Activated T-helper 1 cell treated with anti-CD3 and anti-CD28 coated beads, Interleukin-12 subunit alpha, Interleukin-12 subunit beta, Interleukin-2, Interleukin-4 antibody, amounts not matched to agents 30 ng/mL and 10 ng/mL and 1 ng/mL, durations not matched to agents 14 hours and 24 hours and 36 hours (primary cell): ENCODE data around the gene WDFY1. TPM values are rescaled to one million over a fixed set of nuclear protein-coding genes. Genes with fewer than 3 reads are reported as not detected.

Experiments
- DNase-seq: peaks from one replicate; pipeline ENCODE4 v3.0.0; 2021; ENCODE audit warnings: low spot score
- H3K27ac Mint-ChIP-seq: one replicate; pipeline ENCODE4 v1.8.0; 2021; ENCODE audit warnings: mild to moderate bottlenecking, mixed read lengths
- H3K27me3 Mint-ChIP-seq: one replicate; pipeline ENCODE4 v1.8.0; 2022; ENCODE audit warnings: mild to moderate bottlenecking, moderate library complexity, mixed read lengths; ENCODE audit not compliant: insufficient read depth
- H3K36me3 Mint-ChIP-seq: one replicate; pipeline ENCODE4 v1.8.0; 2021; ENCODE audit warnings: low read depth, mixed read lengths
- H3K4me1 Mint-ChIP-seq: one replicate; pipeline ENCODE4 v1.8.0; 2021; ENCODE audit warnings: low read depth, mixed read lengths
- H3K4me3 Mint-ChIP-seq: one replicate; pipeline ENCODE4 v1.8.0; 2021; ENCODE audit warnings: mild to moderate bottlenecking, moderate library complexity, mixed read lengths
- H3K9me3 Mint-ChIP-seq: one replicate; pipeline ENCODE4 v1.8.0; 2021; ENCODE audit warnings: mixed read lengths
- intact Hi-C: fragments of 100-400 bp; cut with micrococcal nuclease; formaldehyde crosslinking; loops from one replicate; pipeline ENCODE4 v1.15.1; 2024
- total RNA-seq: library from RNA; stranded (reverse); gene quantifications from 2 replicates; pipeline ENCODE4 v1.2.3, GENCODE V29; 2022

Gene WDFY1
- total RNA-seq, 1 donor from 2014 or later: 21.8 TPM

DNA sequence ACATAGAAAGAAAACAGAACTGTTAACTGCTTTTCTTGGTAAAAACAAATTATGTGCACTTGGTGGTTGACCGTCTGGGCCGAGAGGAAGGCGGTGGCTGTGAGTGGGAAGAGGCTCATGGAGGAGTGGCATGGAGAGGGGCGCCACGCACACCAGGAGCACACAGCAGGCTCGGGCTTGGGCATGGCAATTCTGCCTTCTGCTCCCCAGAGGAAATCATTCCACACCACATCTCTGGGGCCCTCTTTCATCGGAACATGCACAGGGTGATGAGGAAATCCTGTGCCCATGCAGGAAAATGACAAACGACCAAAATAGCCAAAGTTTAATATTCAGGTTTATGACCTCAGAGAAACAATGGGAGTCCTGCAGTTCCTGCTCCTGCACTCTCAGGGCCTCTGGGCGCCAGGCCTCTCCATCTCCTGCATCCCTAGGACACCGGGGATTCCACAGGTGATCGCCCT, 26.4 kb downstream of the WDFY1 start:
- no peak overlapping the region for H3K4me3 Mint-ChIP-seq
- H3K36me3 Mint-ChIP-seq: peaks cover 19% of the 10 kb centered on the region
- no peak for DNase-seq
- H3K4me1 Mint-ChIP-seq: peaks cover 9% of the 10 kb centered on the region
- intact Hi-C loops: no loop called here
- no peak overlapping the region for H3K27ac Mint-ChIP-seq
- no peaks in the 10 kb centered on the region for H3K9me3 Mint-ChIP-seq
- no peaks in the 10 kb centered on the region for H3K27me3 Mint-ChIP-seq

DNA sequence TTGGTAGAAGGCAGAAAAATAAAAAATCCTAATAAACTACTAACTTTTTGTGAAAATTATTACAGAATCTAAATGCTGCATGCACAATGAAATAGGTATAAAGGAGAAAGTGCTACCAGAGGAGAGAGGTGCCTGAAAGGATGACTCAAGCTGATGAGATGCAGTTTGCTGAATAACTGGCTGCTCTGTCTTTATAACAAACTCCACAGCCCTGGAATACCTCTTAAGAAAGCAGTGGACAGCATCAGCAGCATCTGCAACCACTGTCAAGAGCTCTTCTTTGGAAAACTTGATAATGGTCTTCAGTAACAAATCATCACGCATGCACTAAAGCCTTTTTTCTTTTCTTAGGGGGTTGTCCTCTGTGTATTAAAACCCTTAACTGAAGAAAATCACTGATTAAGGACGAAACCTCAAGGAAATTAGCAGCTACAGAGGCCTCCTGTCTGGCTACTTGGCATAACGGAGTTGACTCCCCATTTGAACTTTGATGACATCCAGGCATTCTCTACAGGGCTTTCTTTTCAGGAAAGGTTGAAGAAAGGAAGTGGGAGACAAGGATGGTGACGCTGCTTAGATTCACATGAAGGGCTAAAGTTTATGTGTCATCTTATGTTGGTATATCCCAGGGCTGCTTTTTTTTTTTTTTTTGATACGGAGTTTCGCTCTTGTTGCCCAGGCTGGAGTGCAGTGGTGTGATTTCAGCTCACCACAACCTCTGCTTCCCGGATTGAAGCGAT, 28.8 kb downstream of the WDFY1 start:
- Mint-ChIP-seq H3K27ac (no peak overlapping the region), H3K4me1 (peaks cover 8% of the 10 kb centered on the region), H3K36me3 (peaks cover 22% of the 10 kb centered on the region), H3K9me3 (no peaks in the 10 kb centered on the region), H3K27me3 (no peaks in the 10 kb centered on the region), H3K4me3 (no peak overlapping the region)
- DNase-seq: no peak
- intact Hi-C loops: no loop called here

DNA sequence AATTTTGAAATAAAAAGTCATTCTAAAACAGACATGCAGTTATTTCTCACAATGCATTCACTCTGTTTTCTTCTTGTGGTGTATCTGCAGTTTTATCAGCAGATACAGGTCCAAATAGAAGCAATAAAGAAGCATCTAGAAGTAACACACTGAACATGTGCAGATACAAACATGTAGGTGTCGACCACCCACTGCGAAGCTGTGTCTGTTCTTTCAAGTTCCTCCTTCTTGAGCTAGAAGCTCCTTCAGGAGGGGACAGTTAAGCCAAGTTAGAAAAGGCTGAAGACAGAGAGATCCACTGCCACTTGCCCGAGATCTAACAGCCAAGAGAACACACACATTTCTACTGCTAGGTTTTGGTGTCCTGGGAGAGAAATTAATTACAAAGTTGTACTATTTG, 30.1 kb downstream of the WDFY1 start:
- H3K27me3 Mint-ChIP-seq: no peaks in the 10 kb centered on the region
- H3K4me3 Mint-ChIP-seq: no peak overlapping the region
- no peaks in the 10 kb centered on the region for H3K9me3 Mint-ChIP-seq
- peaks cover 4% of the 10 kb centered on the region for H3K4me1 Mint-ChIP-seq
- H3K27ac Mint-ChIP-seq: no peak overlapping the region
- DNase-seq: no peak
- H3K36me3 Mint-ChIP-seq: peaks cover 24% of the 10 kb centered on the region
- intact Hi-C loops: no loop called here

DNA sequence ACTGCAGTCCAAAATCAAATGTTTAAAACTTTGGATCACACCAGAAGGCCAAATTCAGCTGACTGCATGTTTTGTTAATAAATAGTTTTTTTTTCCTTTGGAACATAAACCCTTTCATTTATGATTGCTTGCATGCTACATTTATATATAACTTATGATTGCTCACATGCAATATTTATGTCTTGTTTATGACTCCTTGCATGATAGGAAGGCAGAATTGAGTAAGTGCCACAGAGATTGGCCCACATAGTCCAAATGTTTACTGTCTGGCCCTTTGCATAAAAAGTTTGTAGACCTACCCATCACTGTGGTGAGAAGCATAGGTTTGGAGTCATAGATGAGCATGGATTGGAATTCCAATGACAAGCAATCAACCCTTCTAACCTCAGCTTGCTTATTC, 30.8 kb downstream of the WDFY1 start:
- no peak for DNase-seq
- Mint-ChIP-seq H3K36me3 (peaks cover 24% of the 10 kb centered on the region), H3K9me3 (no peaks in the 10 kb centered on the region), H3K4me1 (peaks cover 4% of the 10 kb centered on the region), H3K27me3 (no peaks in the 10 kb centered on the region), H3K27ac (no peak overlapping the region), H3K4me3 (no peak overlapping the region)
- intact Hi-C loops: no loop called here

DNA sequence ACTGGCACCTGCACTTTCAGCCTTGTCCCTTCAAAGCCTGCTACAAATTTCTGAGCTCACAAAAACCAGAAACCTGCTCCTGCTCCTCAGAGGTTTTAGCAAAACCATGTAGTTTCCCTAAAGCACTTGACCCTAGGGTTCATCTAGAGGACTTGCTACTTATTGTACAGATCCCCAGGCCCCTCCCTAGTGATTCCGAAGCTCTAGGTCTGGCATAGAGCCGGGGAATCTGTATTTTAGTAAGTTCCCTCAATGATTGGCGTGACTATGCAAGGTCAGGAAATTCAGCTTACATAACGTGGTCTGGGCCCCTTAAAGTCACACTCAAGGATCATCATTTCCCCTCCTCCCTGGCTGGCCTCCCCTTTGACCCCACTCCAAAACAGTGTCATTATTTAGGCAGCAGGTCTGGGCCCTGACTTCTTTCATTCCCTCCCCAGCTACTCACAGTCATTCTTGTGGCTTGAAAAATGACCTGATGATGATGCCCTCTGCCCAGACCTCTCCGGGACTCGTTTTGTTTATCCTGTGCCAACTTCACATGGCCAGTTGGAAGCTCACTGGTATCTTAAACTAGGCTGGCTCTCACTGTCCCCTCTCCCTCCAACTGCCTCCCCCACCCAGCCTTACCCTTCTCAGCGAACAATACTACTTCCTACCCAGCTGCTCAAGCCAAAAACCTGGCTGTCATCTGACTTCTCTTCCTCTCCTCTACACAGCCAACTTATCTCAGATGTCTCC, 36.0 kb downstream of the WDFY1 start:
- H3K27me3 Mint-ChIP-seq: no peaks in the 10 kb centered on the region
- H3K36me3 Mint-ChIP-seq: peaks cover 17% of the 10 kb centered on the region
- intact Hi-C loops: no loop called here
- no peak overlapping the region for H3K4me3 Mint-ChIP-seq
- H3K4me1 Mint-ChIP-seq: no peaks in the 10 kb centered on the region
- H3K27ac Mint-ChIP-seq: no peak overlapping the region
- H3K9me3 Mint-ChIP-seq: no peaks in the 10 kb centered on the region
- DNase-seq: no peak

DNA sequence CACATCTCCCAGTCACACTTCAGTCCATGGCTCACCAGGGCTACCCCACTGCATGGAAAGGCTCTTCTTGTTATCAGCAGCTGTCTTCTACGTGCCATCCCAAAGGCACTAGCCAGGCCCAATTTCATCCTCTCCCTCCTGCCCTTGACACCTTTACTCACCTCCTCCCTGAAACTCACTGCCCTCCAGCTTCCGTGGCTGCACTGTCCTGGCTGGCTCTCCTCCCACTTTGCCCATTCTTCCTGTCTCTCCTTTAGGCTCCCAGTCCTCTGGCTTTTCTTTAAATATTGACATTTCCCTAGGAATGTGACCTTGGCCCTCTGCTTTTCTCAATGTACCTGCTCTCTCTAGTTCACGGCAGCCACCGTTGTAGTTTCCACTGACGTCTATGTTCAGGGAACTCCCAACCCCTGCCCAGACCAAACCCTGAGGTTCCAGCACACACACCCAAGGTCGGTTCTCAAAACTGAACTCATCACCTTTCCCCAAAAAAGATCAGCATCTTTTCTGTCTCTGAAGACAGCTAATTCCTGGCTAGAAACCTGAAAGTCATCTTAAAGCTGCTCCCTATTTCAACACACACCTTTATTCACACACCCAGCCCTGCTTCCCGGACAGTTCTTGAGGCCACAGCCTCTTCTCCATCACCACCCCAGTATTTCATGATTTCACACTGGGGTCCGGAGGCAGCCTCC, 36.7 kb downstream of the WDFY1 start:
- Mint-ChIP-seq H3K27ac (peak overlapping the region; percentile 71), H3K4me3 (no peak overlapping the region), H3K27me3 (no peaks in the 10 kb centered on the region), H3K36me3 (peaks cover 21% of the 10 kb centered on the region), H3K9me3 (no peaks in the 10 kb centered on the region), H3K4me1 (no peaks in the 10 kb centered on the region)
- no peak for DNase-seq
- intact Hi-C loops: no loop called here

DNA sequence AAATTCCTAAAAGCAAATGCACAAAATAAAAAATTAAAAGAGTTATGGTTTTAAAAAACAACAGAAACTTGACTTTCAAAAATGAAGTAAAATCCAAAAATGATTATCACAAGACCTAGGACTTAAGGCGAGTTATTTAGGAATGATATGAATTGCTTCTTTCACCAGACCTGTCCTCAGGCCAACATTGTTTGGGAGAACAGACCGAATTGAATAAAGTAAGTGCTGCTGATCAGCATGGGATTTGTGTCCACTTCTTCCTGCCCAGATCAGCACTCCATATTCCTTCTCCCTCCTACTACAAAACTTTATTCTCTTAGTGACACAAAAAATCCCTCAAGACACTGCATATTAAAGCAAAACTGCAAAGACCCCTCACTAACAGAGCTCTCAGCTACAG, 39.1 kb downstream of the WDFY1 start:
- Mint-ChIP-seq H3K4me3 (no peak overlapping the region), H3K4me1 (no peaks in the 10 kb centered on the region), H3K27ac (no peak overlapping the region), H3K36me3 (peaks cover 19% of the 10 kb centered on the region), H3K27me3 (no peaks in the 10 kb centered on the region), H3K9me3 (no peaks in the 10 kb centered on the region)
- no peak for DNase-seq
- intact Hi-C loops: no loop called here

DNA sequence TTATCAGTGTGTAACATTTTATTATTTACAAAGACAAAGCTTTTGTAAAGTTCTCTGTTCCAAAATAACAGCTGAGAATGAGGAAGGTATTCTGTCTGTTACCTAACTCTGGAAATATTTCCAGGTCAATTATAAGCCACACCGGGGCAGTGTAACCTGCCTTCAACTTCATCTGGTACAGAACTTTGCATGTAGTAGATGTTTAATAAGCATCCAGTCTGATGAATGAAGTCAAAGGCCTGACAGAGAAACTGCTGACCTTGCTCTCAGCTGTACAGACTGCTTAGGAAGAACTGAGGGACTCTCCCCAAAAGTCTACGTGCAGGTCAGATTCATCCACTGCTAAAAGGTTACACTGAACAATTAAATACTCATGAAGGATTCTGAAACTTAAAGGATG, 43.3 kb downstream of the WDFY1 start:
- intact Hi-C loops: no loop called here
- Mint-ChIP-seq H3K27me3 (no peaks in the 10 kb centered on the region), H3K4me1 (peaks cover 9% of the 10 kb centered on the region), H3K4me3 (no peak overlapping the region), H3K36me3 (peaks cover 46% of the 10 kb centered on the region), H3K27ac (no peak overlapping the region), H3K9me3 (no peaks in the 10 kb centered on the region)
- DNase-seq: no peak

DNA sequence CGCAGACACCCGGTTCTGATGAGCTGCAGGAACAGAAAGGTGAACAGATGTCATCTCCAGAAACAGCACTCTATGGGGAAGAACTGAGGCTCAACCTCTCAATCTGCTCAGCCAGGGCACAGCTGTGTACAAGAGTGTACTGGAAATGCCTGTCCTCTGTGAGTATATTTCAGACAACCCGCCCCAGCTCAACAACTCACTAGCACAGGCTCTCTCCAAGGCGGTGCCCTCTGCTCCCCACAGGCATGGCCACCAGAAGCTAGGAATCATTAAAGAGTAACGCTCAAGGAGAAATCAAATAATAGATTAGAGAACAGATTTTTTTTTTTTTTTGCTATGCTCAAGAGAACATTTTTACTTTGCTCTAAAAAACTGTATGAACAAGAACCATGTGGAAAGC, 43.8 kb downstream of the WDFY1 start:
- Mint-ChIP-seq H3K9me3 (no peaks in the 10 kb centered on the region), H3K27ac (no peak overlapping the region), H3K36me3 (peaks cover 50% of the 10 kb centered on the region), H3K4me1 (peaks cover 15% of the 10 kb centered on the region), H3K27me3 (no peaks in the 10 kb centered on the region), H3K4me3 (no peak overlapping the region)
- DNase-seq: no peak
- intact Hi-C loops: no loop called here

DNA sequence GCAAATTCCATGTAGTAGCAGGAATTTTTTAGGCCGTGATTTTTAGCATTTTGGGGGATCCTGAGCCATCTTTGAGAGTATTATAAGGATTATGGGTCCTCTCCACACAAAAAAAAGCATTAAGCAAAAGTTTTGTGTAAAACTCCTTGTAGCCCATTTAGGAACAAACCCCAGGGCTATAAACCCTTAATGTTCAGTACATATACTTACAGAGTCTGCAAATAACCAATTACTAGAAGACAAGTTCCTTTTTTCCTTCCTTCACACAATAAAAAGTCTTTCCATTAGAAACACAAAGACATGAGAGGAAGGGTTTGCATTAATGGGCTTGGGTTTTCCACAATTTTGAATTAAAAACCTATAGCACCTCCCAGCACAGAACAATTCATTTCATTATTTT, 44.6 kb downstream of the WDFY1 start:
- peaks cover 47% of the 10 kb centered on the region for H3K36me3 Mint-ChIP-seq
- intact Hi-C loops: no loop called here
- peaks cover 19% of the 10 kb centered on the region for H3K4me1 Mint-ChIP-seq
- no peak overlapping the region for H3K4me3 Mint-ChIP-seq
- no peaks in the 10 kb centered on the region for H3K27me3 Mint-ChIP-seq
- no peaks in the 10 kb centered on the region for H3K9me3 Mint-ChIP-seq
- no peak for DNase-seq
- no peak overlapping the region for H3K27ac Mint-ChIP-seq

DNA sequence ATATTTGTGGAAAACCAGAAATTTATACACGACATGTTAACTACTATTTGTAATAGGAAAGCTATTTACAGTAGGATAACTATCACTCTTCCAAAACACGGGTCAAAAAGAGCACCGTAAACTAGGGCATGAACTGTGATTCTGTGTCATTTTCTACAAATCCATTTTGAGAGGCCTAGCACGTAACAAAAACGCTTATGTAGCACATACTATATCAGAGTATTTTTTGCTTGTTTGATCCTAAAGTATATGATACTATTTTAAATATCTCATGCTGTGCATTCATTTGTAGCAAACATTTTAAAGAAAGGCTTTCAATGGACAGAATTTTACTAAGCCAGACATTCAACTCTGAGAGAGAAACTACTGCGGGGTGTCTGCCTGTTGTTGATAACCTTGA, 45.1 kb downstream of the WDFY1 start:
- no peaks in the 10 kb centered on the region for H3K9me3 Mint-ChIP-seq
- no peak overlapping the region for H3K27ac Mint-ChIP-seq
- no peak for DNase-seq
- H3K4me1 Mint-ChIP-seq: peaks cover 22% of the 10 kb centered on the region
- no peaks in the 10 kb centered on the region for H3K27me3 Mint-ChIP-seq
- intact Hi-C loops: no loop called here
- H3K36me3 Mint-ChIP-seq: peaks cover 50% of the 10 kb centered on the region
- H3K4me3 Mint-ChIP-seq: no peak overlapping the region

DNA sequence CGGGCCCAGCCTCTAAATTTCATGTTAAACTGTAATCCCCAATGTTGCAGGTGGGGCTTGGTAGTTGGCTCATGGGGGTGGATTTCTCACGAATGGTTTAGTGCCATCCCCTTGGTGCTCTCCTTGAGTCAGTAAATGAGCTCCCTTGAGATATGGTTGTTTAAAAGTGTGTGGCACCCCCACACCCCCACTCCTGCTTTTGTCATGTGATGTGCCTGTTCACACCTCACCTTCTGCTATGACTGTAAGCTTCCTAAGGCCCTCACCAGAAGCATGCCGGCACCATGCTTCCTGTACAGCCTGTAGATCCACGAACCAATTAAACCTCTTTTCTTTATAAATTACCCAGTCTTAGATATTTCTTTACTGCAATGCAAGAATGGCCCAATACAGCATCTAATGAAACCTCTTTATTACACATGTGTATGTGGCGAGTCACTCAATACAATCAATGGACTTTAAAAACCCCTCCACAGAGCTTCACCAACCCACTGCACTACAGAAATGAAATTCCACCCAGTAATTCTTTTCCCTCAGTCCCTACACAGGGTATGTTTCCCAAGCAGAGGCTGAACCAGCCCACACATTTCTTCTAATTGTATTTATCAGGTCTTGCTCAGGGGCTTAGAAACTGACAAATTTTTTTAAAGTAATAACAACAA, 47.3 kb downstream of the WDFY1 start:
- Mint-ChIP-seq H3K27me3 (no peaks in the 10 kb centered on the region), H3K9me3 (no peaks in the 10 kb centered on the region), H3K27ac (peak overlapping the region; percentile 34), H3K4me3 (peak overlapping the region; percentile 1), H3K4me1 (peaks cover 22% of the 10 kb centered on the region), H3K36me3 (peaks cover 54% of the 10 kb centered on the region)
- intact Hi-C loops: loop anchor here (2.0 to 5.0 kb wide), 2 partner anchors 43 to 60 kb away; partner anchors contain the start of gene MRPL44
- no peak for DNase-seq
